HPDE6-E6E7 (cell line): ENCODE data around the gene C1orf159.

Experiments
- DNase-seq: peaks from one replicate; pipeline ENCODE4 v3.0.0; 2011; ENCODE audit warnings: missing footprints; ENCODE audit errors: extremely low spot score

C1orf159 gene

GRCh38 chr1:1038694-1039093, 77.2 kb downstream of the C1orf159 start:
- no peak for DNase-seq

DNA sequence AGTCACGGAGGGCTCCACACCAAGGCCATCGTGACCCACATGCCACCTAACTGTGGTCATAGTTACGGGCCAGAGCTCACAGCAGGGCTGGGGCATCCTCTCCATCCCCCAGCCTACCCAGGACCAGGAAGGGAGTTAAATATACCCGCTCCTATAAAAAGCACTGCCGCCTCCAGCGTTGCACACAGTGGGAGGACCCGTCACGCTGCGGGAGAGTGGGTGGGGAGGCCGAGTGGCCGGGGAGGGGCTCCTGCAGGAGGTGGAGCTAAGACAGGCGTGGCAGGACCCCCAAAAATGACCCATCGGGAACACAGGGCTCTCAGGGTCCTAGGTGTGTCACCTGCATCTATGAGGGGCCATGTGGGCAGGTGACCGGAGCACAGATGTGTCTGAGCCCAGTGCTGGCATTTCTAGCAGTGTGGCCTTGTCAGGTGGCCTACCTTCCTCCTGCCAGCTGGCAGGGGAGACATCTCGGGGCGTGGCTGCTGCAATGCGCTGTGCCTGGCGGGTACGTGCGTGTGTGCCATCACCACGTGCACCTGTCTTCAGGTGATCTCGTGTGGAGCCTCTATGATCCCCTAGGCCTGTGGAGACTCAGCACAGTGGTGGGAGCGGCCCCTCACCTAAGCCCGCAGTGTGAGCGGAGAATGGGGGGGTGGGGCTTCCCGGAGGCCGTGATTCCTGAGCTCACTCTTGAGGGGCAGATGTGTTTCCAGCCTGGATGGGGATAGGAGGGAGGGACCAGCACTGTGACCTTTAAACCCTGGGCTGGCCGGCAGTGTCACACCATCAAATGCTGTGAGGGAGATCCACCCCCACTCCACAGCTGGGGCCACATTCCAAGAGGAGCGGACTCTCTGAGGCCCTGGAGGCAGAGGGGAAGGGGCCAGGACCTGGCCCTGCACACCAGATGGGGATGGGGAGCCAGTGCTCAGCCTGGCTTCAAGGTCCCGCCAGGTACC, 78.2 kb downstream of the C1orf159 start:
- no peak for DNase-seq

- DNase-seq, result no peak
These were observed 80.5 kb downstream of the C1orf159 start for GRCh38 chr1:1035291-1035943.

DNA sequence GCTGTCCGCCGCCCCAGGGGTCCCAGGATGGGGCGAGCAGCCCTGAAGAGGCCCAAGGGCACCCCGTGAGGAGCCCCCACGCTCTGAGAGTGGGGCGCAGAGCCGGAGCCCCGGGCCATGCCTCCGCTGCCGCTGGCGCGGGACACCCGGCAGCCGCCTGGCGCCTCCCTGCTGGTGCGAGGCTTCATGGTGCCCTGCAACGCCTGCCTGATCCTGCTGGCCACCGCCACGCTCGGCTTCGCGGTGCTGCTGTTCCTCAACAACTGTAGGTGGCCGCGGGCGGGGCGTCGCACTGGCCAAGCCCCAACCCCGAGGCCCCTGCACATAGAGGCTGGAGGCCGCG, 81.5 kb downstream of the C1orf159 start:
- DNase-seq, result no peak

- no peak for DNase-seq
These were observed 82.0 kb downstream of the C1orf159 start for GRCh38 chr1:1033731-1034438.

DNA sequence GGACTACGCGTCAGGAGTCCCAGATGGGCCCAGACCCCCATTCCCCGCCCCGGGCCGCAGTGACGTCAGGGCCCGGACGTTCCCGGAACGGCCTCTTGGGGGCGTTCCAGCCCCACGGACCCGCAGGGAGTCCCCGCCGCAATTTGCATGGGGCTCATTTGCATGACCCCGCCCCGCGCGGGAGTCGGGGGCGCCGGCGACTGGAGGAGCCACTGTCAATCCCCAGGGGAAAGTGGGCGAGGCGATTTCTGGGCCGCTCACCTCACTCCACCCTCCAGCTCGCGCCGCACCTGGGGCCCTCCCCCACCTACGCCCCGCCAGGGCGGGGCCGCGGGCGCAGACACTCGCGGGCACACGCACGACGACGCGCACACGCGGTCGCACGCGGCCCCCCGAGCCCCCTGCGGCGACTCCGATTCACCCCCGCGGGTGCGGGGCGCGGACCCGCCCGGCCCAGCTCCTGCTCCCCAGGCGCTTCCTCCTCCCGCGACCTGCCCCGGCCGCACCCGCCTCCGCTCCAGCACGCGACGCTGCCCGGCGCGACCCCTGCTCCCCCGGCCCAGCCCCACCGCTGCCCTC, 82.8 kb downstream of the C1orf159 start:
- DNase-seq, result no peak

GRCh38 chr1:1032424-1032823, 83.5 kb downstream of the C1orf159 start:
- no peak for DNase-seq
